Raji (cell line): Measurements from ENCODE around the gene SLC7A10.

ENCODE experiments used
- POLR2A ChIP-seq: IDR thresholded peaks from 2 replicates; pipeline ENCODE4 v1.6.1; 2011; ENCODE audit warnings: low read depth, low read length, control low read depth; ENCODE audit not compliant: insufficient read depth

The SLC7A10 gene

GRCh38 chr19:33260628-33261418 lies 35.2 kb upstream of the SLC7A10 start:
- no peak for TF ChIP-seq POLR2A

- no peak for TF ChIP-seq POLR2A
These were observed 33.9 kb upstream of the SLC7A10 start for GRCh38 chr19:33259539-33259938.

GRCh38 chr19:33257828-33258227 lies 32.2 kb upstream of the SLC7A10 start:
- no peak for TF ChIP-seq POLR2A

- no peak for TF ChIP-seq POLR2A
These were observed 30.6 kb upstream of the SLC7A10 start for GRCh38 chr19:33256261-33256660.

GRCh38 chr19:33255781-33256180 lies 30.1 kb upstream of the SLC7A10 start:
- no peak for TF ChIP-seq POLR2A

GRCh38 chr19:33254245-33254824 lies 28.7 kb upstream of the SLC7A10 start:
- no peak for TF ChIP-seq POLR2A

GRCh38 chr19:33252971-33253370 lies 27.3 kb upstream of the SLC7A10 start:
- TF ChIP-seq POLR2A: no peak

- TF ChIP-seq POLR2A: no peak
These were observed 26.8 kb upstream of the SLC7A10 start for GRCh38 chr19:33252418-33252962.

- TF ChIP-seq POLR2A: no peak
These were observed 26.0 kb upstream of the SLC7A10 start for GRCh38 chr19:33251526-33252090.

- TF ChIP-seq POLR2A: no peak
These were observed 25.4 kb upstream of the SLC7A10 start for GRCh38 chr19:33251076-33251475.

GRCh38 chr19:33250500-33250899 lies 24.9 kb upstream of the SLC7A10 start:
- TF ChIP-seq POLR2A: no peak

GRCh38 chr19:33249740-33250366 lies 24.2 kb upstream of the SLC7A10 start:
- no peak for TF ChIP-seq POLR2A

- no peak for TF ChIP-seq POLR2A
These were observed 23.4 kb upstream of the SLC7A10 start for GRCh38 chr19:33248954-33249613.

GRCh38 chr19:33248553-33248953 lies 22.9 kb upstream of the SLC7A10 start:
- no peak for TF ChIP-seq POLR2A

GRCh38 chr19:33248104-33248503 lies 22.5 kb upstream of the SLC7A10 start:
- no peak for TF ChIP-seq POLR2A
